Ovary (tissue), 9 donors: ENCODE results near the gene ABHD17A. TPM values are rescaled to one million over a fixed set of nuclear protein-coding genes. Genes with fewer than 3 reads are reported as not detected.
A peak's percentile ranks its signal among the peaks of the same experiment; 100 is the strongest.

ENCODE experiments used
- DNase-seq, 5 donors: peaks; one replicate each; pipeline ENCODE4 v3.0.0-alpha.2; 2019 to 2020
- H3K27ac ChIP-seq, 2 donors: fragments of 200-600 bp; one replicate each; pipeline versions ENCODE4 v1.5.1 to v1.8.0; 2019 to 2022
- H3K27me3 ChIP-seq: fragments of 200-600 bp; one replicate; pipeline ENCODE4 v1.8.0; 2022
- H3K36me3 ChIP-seq: fragments of 200-600 bp; sonication (generic); one replicate; pipeline ENCODE4 v1.5.1; 2019
- H3K4me1 ChIP-seq: one replicate; pipeline ENCODE4 v1.8.1; 2013; ENCODE audit warnings: mild to moderate bottlenecking, moderate library complexity; ENCODE audit not compliant: insufficient read depth
- H3K4me3 ChIP-seq: fragments of 200-600 bp; sonication (generic); one replicate; pipeline ENCODE4 v1.5.1; 2017
- H3K9me3 ChIP-seq, 2 donors: fragments of 200-600 bp in 1 of 2; sonication (generic) in 1 of 2; one replicate each; pipeline versions ENCODE4 v1.5.1 to v1.8.1; 2013 to 2019; ENCODE audit warnings: mild to moderate bottlenecking in 1 of 2, moderate library complexity in 1 of 2
- EP300 ChIP-seq: sonication (generic); formaldehyde crosslinking; IDR thresholded peaks from one replicate; pipeline ENCODE4 v1.6.1; 2017; ENCODE audit warnings: antibody characterized with exemption
- POLR2A ChIP-seq: fragments of 450-650 bp; IDR thresholded peaks from one replicate; pipeline ENCODE4 v1.6.1; 2017; ENCODE audit warnings: antibody characterized with exemption, mild to moderate bottlenecking, moderate library complexity
- WGBS, 3 donors: extraction: QIAGEN DNeasy Blood & Tissue Kit in 1 of 3; methylation state at CpG; one replicate each; pipeline versions ENCODE4 v1.1.5 to v1.1.7; 2013 to 2017; 5-methylcytosine and 5-hydroxymethylcytosine counted together
- intact Hi-C, 4 donors: fragments of 100-400 bp; cut with DNase I; formaldehyde crosslinking; loops; one replicate each; pipeline versions ENCODE4 v1.11.0 to v1.15.1; 2022 to 2023
- polyA plus RNA-seq, 2 donors: library from polyadenylated mRNA; stranded (reverse); fragments of 200-250 nt in 1 of 2; fragments of 350-450 nt in 1 of 2; fragmentation: Illumina TruSeq in 1 of 2; extraction: RNeasy Lipid Tissue Mini Kit (QIAGEN cat#74804) in 1 of 2; gene quantifications; one replicate each; pipeline ENCODE4 v1.2.3, GENCODE V29; 2013 to 2014
- total RNA-seq, 7 donors: library from RNA; depleted of rRNA in 2 of 7; stranded (reverse); fragments of >200 nt in 2 of 7; fragmentation: NEBNext Ultra II Directional in 3 of 7; extraction: Animal tissue kit (Norgen Biotek cat#: 25700) in 3 of 7; gene quantifications; one replicate each; pipeline versions ENCODE4 v1.1.0 to v1.2.4, GENCODE V29; 2016 to 2023
- TF ChIP-seq, protein P1 (sequence below), 3 donors: fragments of 450-650 bp in 2 of 3; fragments of 200-600 bp in 1 of 3; IDR thresholded peaks; one replicate each; pipeline versions ENCODE4 v1.5.1 to v1.8.0; 2016 to 2022; ENCODE audit warnings: antibody characterized with exemption in 3 of 3, mild to moderate bottlenecking in 1 of 3
- donor health status: DM: no; HTN: no; CAD: no; lungs with moderate emphysema.
- donor health status: DM: no; HTN: no; CAD: no.
- donor health status: Bipolar disorder and iron deficiency.
- donor health status: DM: yes; HTN: yes; CAD: no.
- donor health status: DM: no; HTN: no; CAD: no.
- donor health status: DM: yes; HTN: yes; CAD: no.

ABHD17A gene
- total and polyA plus RNA-seq, 9 donors, result 0.57 to 87.3 (median 65.4) TPM

DNA sequence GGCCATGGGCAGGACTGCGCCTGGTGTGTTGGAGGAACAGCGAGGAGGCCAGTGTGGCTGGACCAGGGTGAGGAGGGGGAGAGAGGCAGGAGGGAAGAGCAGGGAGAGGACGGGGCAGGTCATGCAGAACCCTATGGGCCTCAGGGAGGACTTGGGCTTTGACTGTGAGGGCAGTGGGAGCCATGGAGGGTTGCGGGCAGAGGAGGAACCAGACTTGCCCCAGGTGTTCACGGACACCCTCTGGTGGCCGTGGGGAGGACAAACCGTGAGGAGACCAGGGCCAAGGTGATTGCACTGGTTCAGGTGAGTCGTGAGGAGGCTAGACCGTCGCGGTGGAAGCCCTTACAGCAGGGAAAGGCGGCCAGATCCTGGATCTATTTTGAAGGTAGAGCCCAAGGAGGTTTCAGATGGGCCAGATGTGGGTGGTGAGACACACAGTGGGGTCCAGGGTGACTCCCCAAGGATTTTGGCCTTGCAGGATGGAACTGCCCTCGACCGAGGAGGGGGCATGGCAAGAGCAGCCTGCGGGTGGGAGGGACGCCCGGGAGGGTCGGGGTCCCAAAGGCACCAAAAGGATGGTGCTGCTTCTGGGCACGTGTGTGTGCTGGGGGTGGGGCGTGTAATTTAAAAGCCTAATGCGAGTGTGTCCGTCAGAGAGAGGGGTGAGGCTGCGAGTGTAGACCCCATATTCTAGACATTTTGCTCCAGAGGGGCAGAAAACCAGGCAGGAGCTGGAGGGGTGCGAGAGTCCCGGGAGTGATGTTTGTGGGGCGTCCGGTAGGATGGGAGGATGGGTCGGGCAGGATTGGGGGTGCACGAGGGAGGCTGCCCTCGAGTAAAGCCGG lies 34.3 kb downstream of the ABHD17A start:
- TF ChIP-seq, protein P1, sequence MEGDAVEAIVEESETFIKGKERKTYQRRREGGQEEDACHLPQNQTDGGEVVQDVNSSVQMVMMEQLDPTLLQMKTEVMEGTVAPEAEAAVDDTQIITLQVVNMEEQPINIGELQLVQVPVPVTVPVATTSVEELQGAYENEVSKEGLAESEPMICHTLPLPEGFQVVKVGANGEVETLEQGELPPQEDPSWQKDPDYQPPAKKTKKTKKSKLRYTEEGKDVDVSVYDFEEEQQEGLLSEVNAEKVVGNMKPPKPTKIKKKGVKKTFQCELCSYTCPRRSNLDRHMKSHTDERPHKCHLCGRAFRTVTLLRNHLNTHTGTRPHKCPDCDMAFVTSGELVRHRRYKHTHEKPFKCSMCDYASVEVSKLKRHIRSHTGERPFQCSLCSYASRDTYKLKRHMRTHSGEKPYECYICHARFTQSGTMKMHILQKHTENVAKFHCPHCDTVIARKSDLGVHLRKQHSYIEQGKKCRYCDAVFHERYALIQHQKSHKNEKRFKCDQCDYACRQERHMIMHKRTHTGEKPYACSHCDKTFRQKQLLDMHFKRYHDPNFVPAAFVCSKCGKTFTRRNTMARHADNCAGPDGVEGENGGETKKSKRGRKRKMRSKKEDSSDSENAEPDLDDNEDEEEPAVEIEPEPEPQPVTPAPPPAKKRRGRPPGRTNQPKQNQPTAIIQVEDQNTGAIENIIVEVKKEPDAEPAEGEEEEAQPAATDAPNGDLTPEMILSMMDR (IDR thresholded peaks at IDR 0.05), result no peak
- TF ChIP-seq EP300, result no peak
- no peak for TF ChIP-seq POLR2A
- Histone ChIP-seq H3K27me3 (no peaks in the 10 kb centered on the region), H3K9me3 (no peaks in the 10 kb centered on the region), H3K27ac (no peak overlapping the region), H3K4me1 (peaks cover 11% of the 10 kb centered on the region), H3K36me3 (no peaks in the 10 kb centered on the region), H3K4me3 (no peak overlapping the region)
- WGBS, 3 donors, result 73 to 78% (median 74%) methylated on average over 31 of the region's 31 CpGs
- intact Hi-C loops, result no loop called here
- DNase-seq, result no peak

DNA sequence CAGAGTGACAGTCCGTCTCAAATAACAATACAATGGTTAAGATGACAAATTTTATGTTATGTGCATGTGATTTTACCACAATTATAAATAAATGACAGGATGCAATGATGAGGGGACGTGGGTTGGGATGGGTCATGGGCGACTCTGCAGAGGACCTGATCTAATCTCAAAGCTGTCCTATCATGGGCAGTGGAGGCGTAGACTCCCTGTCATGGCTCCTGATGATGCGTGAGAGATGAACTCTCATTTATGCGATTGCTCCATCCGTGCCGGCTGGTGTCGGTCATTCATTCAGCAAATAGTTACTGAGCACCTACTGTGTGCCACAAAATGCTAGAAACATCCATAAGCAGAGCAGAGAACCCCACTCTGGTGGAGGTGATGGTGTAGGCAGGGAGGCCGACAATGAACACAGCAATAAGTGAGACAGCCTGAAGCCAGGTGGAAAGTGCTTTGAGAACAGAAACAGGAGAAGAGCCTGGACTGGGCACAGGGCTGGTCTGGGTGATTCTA lies 35.4 kb downstream of the ABHD17A start:
- no peak overlapping the region for H3K4me3 ChIP-seq
- TF ChIP-seq EP300, result no peak
- TF ChIP-seq, protein P1 (IDR thresholded peaks at IDR 0.05), result no peak
- TF ChIP-seq POLR2A, result no peak
- intact Hi-C loops, result no loop called here
- no peaks in the 10 kb centered on the region for H3K27me3 ChIP-seq
- H3K4me1 ChIP-seq, result peaks cover 14% of the 10 kb centered on the region
- H3K9me3 ChIP-seq, result no peaks in the 10 kb centered on the region
- DNase-seq, result no peak
- 80 to 85% (median 82%) methylated on average over 10 of the region's 10 CpGs for WGBS, 3 donors
- H3K27ac ChIP-seq, result no peak overlapping the region
- H3K36me3 ChIP-seq, result no peaks in the 10 kb centered on the region

DNA sequence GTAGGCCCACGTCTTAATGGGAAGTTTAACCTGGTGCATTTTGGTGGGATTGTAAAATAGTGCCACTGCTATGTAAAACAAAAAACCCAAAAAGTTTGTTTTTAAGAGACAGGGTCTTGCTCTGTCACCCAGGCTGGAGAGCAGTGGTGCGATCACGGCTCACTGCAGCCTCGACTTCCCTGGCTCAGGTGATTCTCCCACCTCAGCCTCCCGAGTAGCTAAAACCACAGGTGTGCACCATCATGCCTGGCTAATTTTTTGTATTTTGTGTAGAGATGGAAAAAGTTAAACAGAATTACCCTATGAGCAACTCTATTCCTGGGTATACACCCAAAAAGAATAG lies 36.2 kb downstream of the ABHD17A start:
- WGBS, 3 donors, result 50 to 62% (median 55%) methylated on average over 5 of the region's 5 CpGs
- intact Hi-C loops, result no loop called here
- Histone ChIP-seq H3K27ac (no peak overlapping the region), H3K4me1 (peaks cover 14% of the 10 kb centered on the region), H3K9me3 (no peaks in the 10 kb centered on the region), H3K4me3 (no peak overlapping the region), H3K27me3 (no peaks in the 10 kb centered on the region), H3K36me3 (no peaks in the 10 kb centered on the region)
- no peak for DNase-seq
- TF ChIP-seq, protein P1 (IDR thresholded peaks at IDR 0.05), result no peak
- TF ChIP-seq EP300 (no peak), POLR2A (no peak)

DNA sequence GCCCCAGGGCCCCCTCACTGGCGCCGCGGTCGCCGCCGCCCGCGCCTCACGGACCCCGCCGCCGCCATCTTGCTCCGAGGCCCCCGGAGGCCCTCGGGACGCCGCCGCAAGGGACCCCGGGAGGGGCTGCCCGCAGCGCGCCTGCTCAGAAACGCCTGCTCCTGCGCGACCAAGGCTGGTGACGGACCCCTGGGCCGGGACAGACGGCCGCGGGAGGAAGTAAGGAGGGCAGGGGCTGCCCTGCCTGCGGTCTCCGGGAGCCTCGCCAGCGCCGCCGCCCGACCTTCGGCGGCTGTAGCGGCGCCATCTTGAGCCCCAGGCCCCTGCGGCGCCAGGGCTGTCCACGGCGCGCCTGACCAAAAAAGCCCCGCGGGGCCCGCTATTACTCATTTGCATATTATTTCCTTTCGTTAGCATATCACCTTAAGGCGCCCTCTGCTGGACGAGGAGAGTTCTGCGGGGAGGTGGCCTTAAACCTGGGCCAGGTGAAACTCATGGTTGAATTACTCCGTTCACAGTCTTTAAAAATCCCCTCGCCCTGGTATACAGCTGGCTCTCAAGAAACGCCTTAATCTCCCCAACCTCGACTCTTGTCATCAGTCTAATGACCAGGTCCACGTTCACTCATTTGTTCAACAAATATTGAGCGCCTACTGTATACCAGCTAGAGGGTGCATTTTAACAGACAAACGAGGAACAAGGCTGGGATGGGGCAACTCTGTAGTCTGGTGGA lies 36.7 kb downstream of the ABHD17A start, which contains the start of gene REXO1:
Gene REXO1, minus strand, starts transcription at position 85 of the 733 bp plus-strand sequence. CDS start 125 bp downstream, outside the sequence.
- peaks cover 14% of the 10 kb centered on the region for H3K4me1 ChIP-seq
- TF ChIP-seq, protein P1 (IDR thresholded peaks at IDR 0.05), result peak; percentile 85 to 92 (median 91)
- no peak for TF ChIP-seq EP300
- peak; percentile 48 for TF ChIP-seq POLR2A
- H3K36me3 ChIP-seq, result no peaks in the 10 kb centered on the region
- H3K9me3 ChIP-seq, result no peaks in the 10 kb centered on the region
- peak; percentile 93 to 98 (median 95) for DNase-seq
- H3K27ac ChIP-seq, result peak within 1 kb of the TSS; percentile 99 to 100
- intact Hi-C loops, result no loop called here
- 1 to 8% (median 3%) methylated on average over 13 to 60 of the region's 60 CpGs for WGBS, 3 donors
- peak within 1 kb of the TSS; percentile 92 for H3K4me3 ChIP-seq
- H3K27me3 ChIP-seq, result no peaks in the 10 kb centered on the region
